Endometrial microvascular endothelial cells (primary cell): ENCODE results near the gene CALR. TPM values are rescaled to one million over a fixed set of nuclear protein-coding genes. Genes with fewer than 3 reads are reported as not detected.

Source experiments
- in situ Hi-C: cut with HindIII; loops from 2 replicates; pipeline ENCODE4 v1.10.0; 2017; ENCODE audit warnings: low sequenced_read_pairs, low pct_unique_long_range_greater_than_20kb; ENCODE audit errors: inconsistent ontology term
- total RNA-seq: library from RNA; depleted of rRNA; stranded (reverse); fragments of >200 nt; gene quantifications from one replicate; pipeline ENCODE4 v1.2.3, GENCODE V29; 2015; ENCODE audit errors: inconsistent ontology term

Gene CALR
- total RNA-seq, 1 donor from 2014 or later, result 1,581 TPM

DNA sequence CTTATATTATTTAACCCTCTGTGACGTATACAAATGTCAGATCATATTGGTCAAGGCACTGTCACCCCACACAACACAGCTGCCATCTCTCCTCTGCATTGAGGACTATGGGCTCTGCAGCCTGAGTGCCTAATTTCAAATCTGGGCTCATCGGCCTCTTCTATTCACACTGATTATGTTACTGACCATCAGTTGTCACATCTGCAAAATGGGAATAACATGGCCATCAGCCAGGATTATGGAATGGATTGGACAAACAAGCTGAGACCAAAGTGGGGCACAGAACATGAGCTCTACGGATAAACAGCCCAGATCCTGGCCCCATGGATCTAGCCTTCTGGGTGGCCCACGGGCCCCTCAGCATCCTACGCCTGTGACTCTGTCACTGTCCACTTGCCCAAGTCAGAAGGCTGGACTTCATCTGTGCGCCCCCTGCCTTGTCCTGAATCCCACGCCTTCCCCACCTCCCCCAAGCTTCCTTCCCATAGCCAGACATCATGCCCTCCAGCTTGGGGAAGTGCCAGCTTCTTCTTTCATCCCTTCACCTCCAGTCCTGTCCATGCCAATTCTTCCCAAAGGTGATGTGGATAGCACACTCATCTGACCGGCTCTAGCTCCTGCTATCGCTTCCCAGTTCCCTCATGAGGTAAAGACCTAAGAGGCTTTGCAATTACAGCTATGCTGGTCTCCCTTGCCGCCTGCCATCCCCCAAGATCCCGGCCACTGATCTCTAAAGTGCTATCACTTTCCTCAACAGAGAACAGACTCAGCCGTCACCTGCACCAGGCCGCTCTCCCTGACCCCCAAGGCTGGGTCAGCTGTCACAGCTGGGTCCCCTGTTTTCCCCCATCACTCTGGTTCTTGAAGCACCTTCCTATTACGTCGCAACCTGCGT, 5.8 kb upstream of the CALR start:
- in situ Hi-C loops, result no loop called here

DNA sequence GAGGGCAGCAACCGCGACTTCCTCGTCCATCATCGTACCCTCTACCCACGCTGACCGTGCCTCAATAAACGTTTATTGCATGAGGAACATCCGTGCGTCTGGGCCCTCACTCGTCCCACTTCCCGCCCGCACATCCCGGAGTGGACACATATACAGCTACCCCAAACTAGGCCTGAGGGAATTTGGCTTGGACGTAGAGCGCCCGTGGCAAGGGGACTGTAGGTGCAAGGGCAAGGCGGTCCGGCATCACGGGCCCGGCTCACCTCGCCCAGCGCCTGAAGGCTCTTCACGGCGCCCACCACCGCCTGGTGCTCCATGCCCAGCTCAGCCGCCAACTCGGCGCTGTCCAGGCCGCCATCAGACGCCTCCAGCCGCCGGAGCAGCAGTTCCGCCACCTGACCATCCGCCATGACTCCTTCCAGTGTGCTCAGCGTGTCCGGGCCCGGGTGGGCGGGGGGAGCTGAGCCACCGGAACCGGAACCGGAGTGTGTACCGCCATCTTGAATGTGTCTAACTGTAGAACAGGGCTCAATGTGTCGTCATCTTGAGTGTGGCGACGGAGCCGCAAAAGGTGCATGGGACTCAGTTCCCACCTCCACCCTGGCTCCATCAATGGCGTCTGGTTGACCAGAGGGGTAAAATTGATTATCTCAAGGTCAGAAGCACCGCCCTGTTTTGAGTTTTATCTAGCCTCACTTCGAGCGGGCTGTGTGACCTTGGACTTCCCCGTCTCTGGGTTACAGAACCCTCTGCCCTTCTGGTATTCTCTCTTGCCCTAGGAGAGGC, 4.9 kb upstream of the CALR start, which contains the start of gene FARSA:
TSS of gene FARSA (minus strand) at position 425 of the 786 bp plus-strand sequence. CDS start at position 410, 15 bp downstream.
- in situ Hi-C loops, result no loop called here

GRCh38 chr19:12935071-12935470, 3.3 kb upstream of the CALR start:
- in situ Hi-C loops, result no loop called here

GRCh38 chr19:12936582-12936981, 1.8 kb upstream of the CALR start:
- in situ Hi-C loops, result no loop called here

DNA sequence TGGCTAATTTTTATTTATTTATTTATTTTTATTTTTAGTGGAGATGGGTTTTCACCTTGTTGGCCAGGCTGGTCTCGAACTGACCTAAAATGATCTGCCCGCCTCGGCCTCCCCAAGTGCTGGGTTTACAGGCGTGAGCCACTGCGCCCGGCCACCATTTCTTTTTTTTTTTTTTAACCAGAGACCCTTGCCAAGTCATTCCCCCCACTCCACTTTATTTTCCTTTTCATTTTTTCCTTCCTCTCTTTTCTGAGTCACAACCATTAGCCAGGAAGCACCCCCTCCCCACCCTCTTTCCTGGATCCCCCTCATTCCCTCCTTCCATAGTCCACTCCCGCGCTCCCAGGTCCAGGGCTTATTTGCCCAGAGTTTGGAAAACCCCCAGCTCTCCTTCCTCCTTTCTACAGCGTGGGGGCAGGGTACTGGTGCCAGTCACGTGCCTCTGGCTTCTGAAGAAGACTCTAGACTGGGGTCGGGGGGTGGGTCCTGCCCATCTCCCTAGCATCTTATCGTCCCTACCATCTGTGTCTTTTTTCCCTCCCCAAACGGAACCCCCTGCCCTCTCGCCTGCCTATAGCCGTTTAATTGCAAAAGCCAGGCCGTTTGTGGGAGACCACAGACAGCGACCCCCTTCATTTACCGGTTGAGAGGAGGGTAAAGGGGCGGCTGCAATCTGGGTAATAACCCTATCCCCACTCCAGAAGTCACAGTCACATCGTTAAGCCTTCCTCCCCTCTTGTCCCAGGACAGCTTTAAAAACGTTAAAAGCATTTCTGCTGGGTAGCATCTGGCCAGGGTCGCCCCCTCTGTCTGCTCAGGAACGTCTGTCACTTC, 1.1 kb upstream of the CALR start:
- in situ Hi-C loops, result no loop called here

GRCh38 chr19:12938779-12939601, 581 bp downstream of the CALR start:
- in situ Hi-C loops, result no loop called here

- in situ Hi-C loops, result no loop called here
Observed at GRCh38 chr19:12939975-12940423, 1.6 kb downstream of the CALR start.

DNA sequence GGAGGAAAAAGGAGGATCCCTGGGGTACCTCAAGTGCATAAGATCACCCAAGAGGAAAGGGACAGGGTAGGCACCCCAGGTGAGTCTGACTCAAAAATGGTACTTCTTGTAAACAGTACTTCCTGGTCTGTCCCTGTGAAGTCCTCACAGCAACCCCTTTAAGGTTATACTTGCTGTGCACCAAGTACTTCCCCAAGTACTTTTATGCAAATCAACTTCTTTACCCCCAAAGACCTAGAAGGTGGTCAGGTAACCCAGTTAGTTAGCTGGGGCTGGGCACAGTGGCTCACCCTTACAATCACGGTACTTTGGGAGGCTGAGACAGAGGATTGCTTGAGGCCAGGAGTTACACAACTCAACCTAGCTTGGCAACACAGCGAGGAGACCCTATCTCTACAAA, 2.5 kb downstream of the CALR start:
- in situ Hi-C loops, result no loop called here

DNA sequence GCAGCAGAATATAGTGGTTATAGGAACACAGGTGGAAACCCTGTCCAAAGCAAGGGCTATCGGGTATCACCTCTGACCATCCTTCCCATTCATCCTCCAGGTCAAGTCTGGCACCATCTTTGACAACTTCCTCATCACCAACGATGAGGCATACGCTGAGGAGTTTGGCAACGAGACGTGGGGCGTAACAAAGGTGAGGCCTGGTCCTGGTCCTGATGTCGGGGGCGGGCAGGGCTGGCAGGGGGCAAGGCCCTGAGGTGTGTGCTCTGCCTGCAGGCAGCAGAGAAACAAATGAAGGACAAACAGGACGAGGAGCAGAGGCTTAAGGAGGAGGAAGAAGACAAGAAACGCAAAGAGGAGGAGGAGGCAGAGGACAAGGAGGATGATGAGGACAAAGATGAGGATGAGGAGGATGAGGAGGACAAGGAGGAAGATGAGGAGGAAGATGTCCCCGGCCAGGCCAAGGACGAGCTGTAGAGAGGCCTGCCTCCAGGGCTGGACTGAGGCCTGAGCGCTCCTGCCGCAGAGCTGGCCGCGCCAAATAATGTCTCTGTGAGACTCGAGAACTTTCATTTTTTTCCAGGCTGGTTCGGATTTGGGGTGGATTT, 5.1 kb downstream of the CALR start:
- in situ Hi-C loops, result no loop called here

DNA sequence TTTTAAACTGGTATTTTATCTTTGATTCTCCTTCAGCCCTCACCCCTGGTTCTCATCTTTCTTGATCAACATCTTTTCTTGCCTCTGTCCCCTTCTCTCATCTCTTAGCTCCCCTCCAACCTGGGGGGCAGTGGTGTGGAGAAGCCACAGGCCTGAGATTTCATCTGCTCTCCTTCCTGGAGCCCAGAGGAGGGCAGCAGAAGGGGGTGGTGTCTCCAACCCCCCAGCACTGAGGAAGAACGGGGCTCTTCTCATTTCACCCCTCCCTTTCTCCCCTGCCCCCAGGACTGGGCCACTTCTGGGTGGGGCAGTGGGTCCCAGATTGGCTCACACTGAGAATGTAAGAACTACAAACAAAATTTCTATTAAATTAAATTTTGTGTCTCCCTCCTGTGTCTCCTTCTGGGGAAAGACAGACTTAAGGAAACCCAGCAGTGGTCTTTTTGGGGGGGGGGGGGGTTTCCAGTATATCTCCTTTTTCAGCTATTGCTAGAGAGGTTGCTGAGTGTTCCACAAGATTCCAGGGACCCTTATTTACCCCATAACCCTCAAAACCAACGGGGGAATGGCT, 5.8 kb downstream of the CALR start:
- in situ Hi-C loops, result no loop called here

- in situ Hi-C loops, result no loop called here
Observed at GRCh38 chr19:12945479-12946091, 7.2 kb downstream of the CALR start, which contains the start of gene RAD23A. RAD23A (plus strand) TSS chr19:12945862; CDS start chr19:12945949, 87 bp downstream.

DNA sequence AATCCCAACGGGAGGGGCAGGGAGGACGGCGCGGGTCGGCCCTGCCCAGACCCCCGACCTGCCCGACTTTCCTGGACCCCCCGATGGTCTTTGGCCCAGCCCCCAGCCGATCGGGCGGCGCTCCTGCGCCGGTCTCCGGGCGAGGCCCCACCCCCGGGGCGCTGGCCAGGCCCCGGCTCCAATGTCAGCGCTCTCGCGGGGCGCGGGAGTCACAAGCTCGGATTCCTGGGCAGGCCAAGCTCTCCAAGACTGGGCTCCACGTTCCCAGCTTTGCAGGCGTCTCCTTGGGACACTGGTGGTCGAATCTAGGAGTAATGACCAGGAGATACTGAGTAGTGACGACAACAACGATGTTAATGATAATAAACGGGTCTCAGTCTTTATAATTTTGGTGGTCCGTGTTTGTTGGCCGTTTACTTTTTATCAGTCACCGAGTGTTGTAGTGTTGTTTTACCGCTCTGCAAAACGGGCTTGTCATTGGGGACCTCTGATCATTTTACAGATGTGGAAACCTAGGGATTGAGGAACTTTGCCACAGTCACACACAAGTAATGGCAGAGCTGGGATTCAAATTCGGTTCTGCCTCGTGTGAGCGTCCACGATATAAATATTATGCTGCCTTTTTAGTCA, 7.8 kb downstream of the CALR start:
- in situ Hi-C loops, result no loop called here

GRCh38 chr19:12946731-12947496, 8.5 kb downstream of the CALR start:
- in situ Hi-C loops, result no loop called here

GRCh38 chr19:12947702-12948611, 9.5 kb downstream of the CALR start:
- in situ Hi-C loops, result no loop called here
